ENCODE measurements around the gene DLEC1. TPM values are rescaled to one million over a fixed set of nuclear protein-coding genes. Genes with fewer than 3 reads are reported as not detected.

DLEC1 gene
- total and polyA plus RNA-seq, 2 of the 4 experiments (the other 2 are of a cell fraction) = 0.03 TPM; not detected in 1

DNA sequence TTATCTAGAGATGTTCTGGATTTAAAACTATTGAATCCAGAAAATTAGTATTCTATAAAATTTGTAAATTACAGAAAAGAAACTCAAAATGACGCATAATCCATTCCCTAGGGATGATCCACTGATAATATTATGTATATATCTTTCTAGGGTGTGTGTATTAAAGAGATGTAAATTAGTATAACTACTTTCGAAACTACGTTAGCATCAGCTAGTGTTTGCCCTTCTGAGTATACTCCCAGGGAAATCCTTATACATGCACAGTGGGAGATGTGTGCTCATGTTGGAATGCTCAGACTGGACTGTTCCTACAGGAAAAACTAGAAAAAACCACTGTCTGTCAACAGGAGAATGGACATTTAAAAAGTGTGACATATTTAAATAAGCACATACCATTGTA lies 61.5 kb downstream of the DLEC1 start:
- H4K8ac ChIP-seq (ENCODE audit: low read depth in 2 of 2, low read length in 2 of 2) = no peak overlapping the region
- no peak overlapping the region for H3K4me3 ChIP-seq (ENCODE audit: insufficient read depth, low read depth, low read length)
- POLR2A ChIA-PET (ENCODE audit: unreplicated experiment) = no interaction called here
- no peak overlapping the region for H3K4ac ChIP-seq (ENCODE audit: low read depth, low read length)
- no CpG with 5 or more reads among the region's 3 CpGs for WGBS, 2 experiments (ENCODE audit: extremely low coverage in 2 of 2, insufficient read length in 1 of 2)
- no peak overlapping the region for H2BK20ac ChIP-seq (ENCODE audit: low read depth, low read length)
- no peak overlapping the region for H3K27ac ChIP-seq (ENCODE audit: insufficient read depth, low read length)
- H3K56ac ChIP-seq (ENCODE audit: extremely low read depth, insufficient read depth, low read length) = no peak overlapping the region
- H4K20me1 ChIP-seq (ENCODE audit: insufficient read depth, low read length) = no peaks in the 10 kb centered on the region
- no peaks in the 10 kb centered on the region for H3K79me1 ChIP-seq (ENCODE audit: low read depth in 1 of 2, low read length in 2 of 2)
- H3K9me3 ChIP-seq (ENCODE audit: control insufficient read depth, insufficient read depth, low read length) = no peaks in the 10 kb centered on the region
- CTCF ChIA-PET = no interaction called here
- peaks cover 52% of the 10 kb centered on the region for H3K27me3 ChIP-seq (ENCODE audit: control insufficient read depth, insufficient read depth, low read length)
- no peak overlapping the region for H3K23ac ChIP-seq (ENCODE audit: low read depth, low read length)
- no peaks in the 10 kb centered on the region for H3K9me1 ChIP-seq (ENCODE audit: insufficient read depth, low read length)
- intact Hi-C loops (cut with micrococcal nuclease) = no loop called here
- BruUV-seq (replicated peaks) = no TSS peak
- no peak overlapping the region for H2AFZ ChIP-seq (replicated peaks; ENCODE audit: low read length, poor library complexity)
- H2BK120ac ChIP-seq (ENCODE audit: low read depth, low read length) = no peak overlapping the region
- H4K5ac ChIP-seq (ENCODE audit: low read depth, low read length) = no peak overlapping the region
- H2AK9ac ChIP-seq (replicated peaks; ENCODE audit: low read depth, low read length, poor library complexity) = no peak overlapping the region
- no peak for TF ChIP-seq RAD21 (IDR thresholded peaks at IDR 0.05; ENCODE audit: low read length)
- TF ChIP-seq MAZ (IDR thresholded peaks at IDR 0.05; ENCODE audit: borderline replicate concordance, low read depth, low read length) = no peak
- no peak for TF ChIP-seq SMC3 (IDR thresholded peaks at IDR 0.05; ENCODE audit: low read depth, low read length)
- TF ChIP-seq, protein P1, sequence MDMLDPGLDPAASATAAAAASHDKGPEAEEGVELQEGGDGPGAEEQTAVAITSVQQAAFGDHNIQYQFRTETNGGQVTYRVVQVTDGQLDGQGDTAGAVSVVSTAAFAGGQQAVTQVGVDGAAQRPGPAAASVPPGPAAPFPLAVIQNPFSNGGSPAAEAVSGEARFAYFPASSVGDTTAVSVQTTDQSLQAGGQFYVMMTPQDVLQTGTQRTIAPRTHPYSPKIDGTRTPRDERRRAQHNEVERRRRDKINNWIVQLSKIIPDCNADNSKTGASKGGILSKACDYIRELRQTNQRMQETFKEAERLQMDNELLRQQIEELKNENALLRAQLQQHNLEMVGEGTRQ (IDR thresholded peaks at IDR 0.05; ENCODE audit: low read depth, low read length) = no peak
- no peak for TF ChIP-seq BHLHE40 (IDR thresholded peaks at IDR 0.05; ENCODE audit: low read depth, low read length)
- no peak for TF ChIP-seq MAFK (IDR thresholded peaks at IDR 0.05; ENCODE audit: low read depth, low read length)
- TF ChIP-seq FOS (IDR thresholded peaks at IDR 0.05; ENCODE audit: low read depth, low read length) = no peak
- no peak for TF ChIP-seq RCOR1 (IDR thresholded peaks at IDR 0.05; ENCODE audit: insufficient replicate concordance, low read length)
- TF ChIP-seq CEBPB (IDR thresholded peaks at IDR 0.05; ENCODE audit: low read depth, low read length) = no peak
- TF ChIP-seq MXI1 (IDR thresholded peaks at IDR 0.05; ENCODE audit: borderline replicate concordance, low read depth, low read length) = no peak
- TF ChIP-seq, protein P2, sequence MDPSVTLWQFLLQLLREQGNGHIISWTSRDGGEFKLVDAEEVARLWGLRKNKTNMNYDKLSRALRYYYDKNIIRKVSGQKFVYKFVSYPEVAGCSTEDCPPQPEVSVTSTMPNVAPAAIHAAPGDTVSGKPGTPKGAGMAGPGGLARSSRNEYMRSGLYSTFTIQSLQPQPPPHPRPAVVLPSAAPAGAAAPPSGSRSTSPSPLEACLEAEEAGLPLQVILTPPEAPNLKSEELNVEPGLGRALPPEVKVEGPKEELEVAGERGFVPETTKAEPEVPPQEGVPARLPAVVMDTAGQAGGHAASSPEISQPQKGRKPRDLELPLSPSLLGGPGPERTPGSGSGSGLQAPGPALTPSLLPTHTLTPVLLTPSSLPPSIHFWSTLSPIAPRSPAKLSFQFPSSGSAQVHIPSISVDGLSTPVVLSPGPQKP (IDR thresholded peaks at IDR 0.05; ENCODE audit: borderline replicate concordance, low read depth, low read length) = no peak
- no peak for TF ChIP-seq NFE2L2 (IDR thresholded peaks at IDR 0.05; ENCODE audit: low read depth, low read length)
- TF ChIP-seq CHD1 (IDR thresholded peaks at IDR 0.05; ENCODE audit: low read depth, low read length) = no peak
- TF ChIP-seq RFX5 (IDR thresholded peaks at IDR 0.05; ENCODE audit: low read depth, low read length) = no peak
- TF ChIP-seq, protein P3, sequence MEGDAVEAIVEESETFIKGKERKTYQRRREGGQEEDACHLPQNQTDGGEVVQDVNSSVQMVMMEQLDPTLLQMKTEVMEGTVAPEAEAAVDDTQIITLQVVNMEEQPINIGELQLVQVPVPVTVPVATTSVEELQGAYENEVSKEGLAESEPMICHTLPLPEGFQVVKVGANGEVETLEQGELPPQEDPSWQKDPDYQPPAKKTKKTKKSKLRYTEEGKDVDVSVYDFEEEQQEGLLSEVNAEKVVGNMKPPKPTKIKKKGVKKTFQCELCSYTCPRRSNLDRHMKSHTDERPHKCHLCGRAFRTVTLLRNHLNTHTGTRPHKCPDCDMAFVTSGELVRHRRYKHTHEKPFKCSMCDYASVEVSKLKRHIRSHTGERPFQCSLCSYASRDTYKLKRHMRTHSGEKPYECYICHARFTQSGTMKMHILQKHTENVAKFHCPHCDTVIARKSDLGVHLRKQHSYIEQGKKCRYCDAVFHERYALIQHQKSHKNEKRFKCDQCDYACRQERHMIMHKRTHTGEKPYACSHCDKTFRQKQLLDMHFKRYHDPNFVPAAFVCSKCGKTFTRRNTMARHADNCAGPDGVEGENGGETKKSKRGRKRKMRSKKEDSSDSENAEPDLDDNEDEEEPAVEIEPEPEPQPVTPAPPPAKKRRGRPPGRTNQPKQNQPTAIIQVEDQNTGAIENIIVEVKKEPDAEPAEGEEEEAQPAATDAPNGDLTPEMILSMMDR (conservative IDR thresholded peaks at IDR 0.05; ENCODE audit: low read depth, low read length) = no peak
- TF ChIP-seq POLR2A (IDR thresholded peaks at IDR 0.05; ENCODE audit: low read depth, low read length) = no peak
- H4K91ac ChIP-seq (ENCODE audit: insufficient read depth, low read depth, low read length) = no peak overlapping the region
- H3K9ac ChIP-seq (ENCODE audit: low read depth, low read length) = no peak overlapping the region
- H3K4me1 ChIP-seq (ENCODE audit: control insufficient read depth, insufficient read depth, low read length) = no peaks in the 10 kb centered on the region
- in situ Hi-C loops (cut with MboI; ENCODE audit: low sequenced_read_pairs) = no loop called here
- DNase-seq (no peak), ATAC-seq (ENCODE audit: low read depth) (no peak)
- no peak overlapping the region for H3K18ac ChIP-seq (ENCODE audit: low read depth, low read length)
- H2BK15ac ChIP-seq (ENCODE audit: low read depth, low read length) = no peak overlapping the region
- no peak overlapping the region for H2BK5ac ChIP-seq (ENCODE audit: low read depth, low read length, poor library complexity, severe bottlenecking)
- no peak overlapping the region for H3K14ac ChIP-seq (replicated peaks; ENCODE audit: low read depth, low read length)
- H2AK5ac ChIP-seq (ENCODE audit: low read depth, low read length) = no peak overlapping the region
- no peak overlapping the region for H3K4me2 ChIP-seq (ENCODE audit: low read depth, low read length)
- dilution Hi-C loops (cut with HindIII; ENCODE audit: low sequenced_read_pairs, unreplicated experiment) = no loop called here
- no peaks in the 10 kb centered on the region for H3K36me3 ChIP-seq (ENCODE audit: control insufficient read depth, insufficient read depth, low read length)
